GM12878 (cell line): Measurements from ENCODE around the gene GPSM1. TPM values are rescaled to one million over a fixed set of nuclear protein-coding genes. Genes with fewer than 3 reads are reported as not detected.

Experiments used
- ATAC-seq: fragments of 200-7000 bp; cut with Tn5 transposase; 3 replicates; pipeline ENCODE4 v1.9.1; 2020; ENCODE audit warnings: mild to moderate bottlenecking, moderate library complexity
- BruUV-seq: library from RNA; stranded (reverse); fragments of 400-500 nt; replicated peaks from 2 replicates; lab custom pipeline; 2021; lab: Mats Ljungman, UMichigan
- CTCF ChIA-PET: fragments of 300-600 bp; sonication (Branson Sonifier 250); formaldehyde crosslinking; extraction: SDS; loops from one replicate; lab custom pipeline; 2021; ENCODE audit warnings: inconsistent platforms; lab: Yijun Ruan, JAX
- POLR2A ChIA-PET: fragments of 350-600 bp; formaldehyde crosslinking; extraction: SDS; loops from one replicate; lab custom pipeline; 2021; ENCODE audit warnings: inconsistent platforms; lab: Charles Lee
- RAD21 ChIA-PET: fragments of 300-600 bp; sonication (Branson Sonifier 250); formaldehyde crosslinking; loops from one replicate; lab custom pipeline; 2023; ENCODE audit warnings: antibody characterized with exemption; ENCODE audit not compliant: unreplicated experiment; lab: Charles Lee
- SMC1A ChIA-PET: fragments of 300-600 bp; sonication (Branson Sonifier 250); formaldehyde crosslinking; loops from one replicate; lab custom pipeline; 2023; ENCODE audit not compliant: unreplicated experiment, uncharacterized antibody; lab: Charles Lee
- DNase-seq: peaks from one replicate; pipeline ENCODE4 v3.0.0-alpha.2; 2011; ENCODE audit warnings: low read depth, low spot score
- FAIRE-seq: peaks from 3 replicates; lab custom pipeline; 2011; peaks lifted over from hg19 to GRCh38; lab: Jason Lieb, UNC
- H2AFZ ChIP-seq: 2 replicates; pipeline ENCODE4 v1.6.0; 2011; ENCODE audit warnings: low read depth, low read length, control low read depth; ENCODE audit not compliant: control insufficient read depth
- H3K27ac ChIP-seq: 2 replicates; pipeline ENCODE4 v1.5.1; 2011; ENCODE audit warnings: control low read depth; ENCODE audit not compliant: control insufficient read depth, insufficient read depth
- H3K27me3 ChIP-seq, 2 experiments: replicated peaks in 1 of 2; 2 replicates each; pipeline versions ENCODE4 v1.6.0 to v1.6.1; 2011; ENCODE audit warnings: low read length in 1 of 2; ENCODE audit not compliant: control insufficient read depth in 2 of 2, insufficient read depth in 2 of 2
- H3K36me3 ChIP-seq, 2 experiments: 2 replicates each; pipeline ENCODE4 v1.5.1; 2011; ENCODE audit warnings: low read length in 1 of 2; ENCODE audit not compliant: control insufficient read depth in 2 of 2, insufficient read depth in 2 of 2
- H3K4me1 ChIP-seq: 2 replicates; pipeline ENCODE4 v1.6.1; 2011; ENCODE audit warnings: mild to moderate bottlenecking, low read length, moderate library complexity, mixed read lengths; ENCODE audit not compliant: control insufficient read depth, insufficient read depth
- H3K4me2 ChIP-seq: 2 replicates; pipeline ENCODE4 v1.6.0; 2011; ENCODE audit warnings: control low read depth; ENCODE audit not compliant: control insufficient read depth, insufficient read depth
- H3K4me3 ChIP-seq: fragments of 200-600 bp; sonication (generic); 2 replicates; pipeline ENCODE4 v1.5.1; 2016
- H3K79me2 ChIP-seq: 2 replicates; pipeline ENCODE4 v1.6.0; 2011; ENCODE audit warnings: low read length; ENCODE audit not compliant: control insufficient read depth, insufficient read depth
- H3K9ac ChIP-seq: 2 replicates; pipeline ENCODE4 v1.8.0; 2011; ENCODE audit warnings: low read length, control low read depth, mixed read lengths; ENCODE audit not compliant: control insufficient read depth, insufficient read depth
- H3K9me3 ChIP-seq: replicated peaks from 3 replicates; pipeline ENCODE4 v1.5.1; 2011; ENCODE audit warnings: mild to moderate bottlenecking, low read length; ENCODE audit not compliant: control insufficient read depth, insufficient read depth
- H4K20me1 ChIP-seq: 2 replicates; pipeline ENCODE4 v1.6.0; 2011; ENCODE audit not compliant: control insufficient read depth, insufficient read depth
- BCL3 ChIP-seq: IDR thresholded peaks from 2 replicates; pipeline ENCODE4 v1.6.1; 2011; ENCODE audit warnings: borderline replicate concordance, low read depth, mild to moderate bottlenecking, moderate library complexity, low read length; ENCODE audit not compliant: insufficient read depth, poor library complexity, severe bottlenecking
- LARP7 ChIP-seq: fragments of 450-650 bp; IDR thresholded peaks from 2 replicates; pipeline ENCODE4 v1.6.1; 2017; ENCODE audit warnings: mild to moderate bottlenecking
- NFYA ChIP-seq: IDR thresholded peaks from 2 replicates; pipeline ENCODE4 v1.6.1; 2011; ENCODE audit warnings: low read depth, mild to moderate bottlenecking, low read length, improper control_type of control experiment, borderline replicate concordance
- ZBTB40 ChIP-seq: fragments of 450-650 bp; IDR thresholded peaks from 2 replicates; pipeline ENCODE4 v1.6.1; 2016; ENCODE audit warnings: mild to moderate bottlenecking, moderate library complexity, borderline replicate concordance
- WGBS: methylation state at CpG from one replicate; pipeline ENCODE4 v1.1.6; 2016; ENCODE audit warnings: low lambda C conversion rate; ENCODE audit not compliant: insufficient replicate concordance, insufficient coverage; ENCODE audit errors: missing lambda C conversion rate; 5-methylcytosine and 5-hydroxymethylcytosine counted together
- in situ Hi-C: fragments of 300-500 bp; cut with MboI; formaldehyde crosslinking; loops from 9 replicates; pipeline ENCODE4 v1.14.3; 2018; ENCODE audit warnings: mixed read lengths
- intact Hi-C: fragments of 100-400 bp; cut with micrococcal nuclease; formaldehyde crosslinking; loops from one replicate; pipeline ENCODE4 v1.14.2; 2022; ENCODE audit not compliant: unreplicated experiment
- polyA plus RNA-seq, 11 experiments: library from polyadenylated mRNA; depleted of rRNA in 4 of 11; unstranded in 6 of 11; stranded (reverse) in 5 of 11; fragments of >200 nt; fragmentation: Nextera tagmentation in 4 of 11; fragmentation: Illumina TruSeq in 1 of 11; extraction: Ambion mirVana in 4 of 11; extraction: Trizol in 1 of 11; gene quantifications; 1 replicate in 1 of 11; 2 replicates in 10 of 11; pipeline versions ENCODE4 v1.2.1 to v1.2.3, GENCODE V29; 2011 to 2016; ENCODE audit warnings: inconsistent platforms in 2 of 11, missing spikeins in 2 of 11, low read depth in 1 of 11
- total RNA-seq, 4 experiments: library from RNA; depleted of rRNA in 3 of 4; stranded (reverse); fragments of >200 nt in 3 of 4; fragmentation: Illumina TruSeq in 1 of 4; extraction: Trizol in 1 of 4; gene quantifications; 2 replicates each; pipeline versions ENCODE4 v1.2.1 to v1.2.3, GENCODE V29; 2013 to 2021

The GPSM1 gene
- total and polyA plus RNA-seq, 10 of the 15 experiments (the other 5 are each of a cell fraction or from before 2014, with no cell fraction given): 0.04 to 0.10 (median 0.10) TPM; not detected in 7

DNA sequence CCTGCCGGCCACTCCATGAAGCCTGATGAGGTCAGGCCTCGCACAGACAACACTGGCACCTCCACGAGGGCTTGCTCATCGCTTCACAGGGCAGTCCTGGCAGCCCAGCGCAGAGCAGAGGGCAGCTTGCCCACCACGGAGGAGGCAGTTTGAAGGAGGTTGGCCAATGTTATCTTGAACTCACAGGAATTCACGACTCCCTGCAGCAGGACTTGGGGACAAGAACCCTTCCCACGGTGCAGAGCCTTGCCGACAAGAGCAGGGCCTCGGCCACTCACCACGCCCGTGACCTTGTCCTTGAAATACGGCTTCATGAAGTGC lies 67.6 kb downstream of the GPSM1 start:
- FAIRE-seq (no peak), ATAC-seq (no peak), DNase-seq (no peak)
- ChIA-PET SMC1A (no interaction called here), CTCF (no interaction called here), RAD21 (no interaction called here), POLR2A (no interaction called here)
- Histone ChIP-seq H3K4me1 (peaks cover 5% of the 10 kb centered on the region), H3K27ac (no peak overlapping the region), H3K79me2 (peaks cover 23% of the 10 kb centered on the region), H3K4me2 (no peak overlapping the region), H3K4me3 (no peak overlapping the region), H3K27me3 (no peaks in the 10 kb centered on the region), H3K9me3 (no peaks in the 10 kb centered on the region), H3K9ac (no peak overlapping the region), H3K36me3 (peaks cover 19 to 33% of the 10 kb centered on the region in 2 experiments), H2AFZ (no peak overlapping the region), H4K20me1 (no peaks in the 10 kb centered on the region)
- no TSS peak for BruUV-seq
- TF ChIP-seq ZBTB40: no peak
- TF ChIP-seq BCL3: peak; percentile 76
- no peak for TF ChIP-seq NFYA
- no peak for TF ChIP-seq LARP7
- intact Hi-C loops: no loop called here
- 96% methylated on average over 13 of the region's 13 CpGs for WGBS
- in situ Hi-C loops: loop anchor here (5.0 kb wide), 1 partner anchor 58 kb away; no protein-coding TSS in a partner anchor
